Measurements from ENCODE around the gene ARHGAP24. TPM values are rescaled to one million over a fixed set of nuclear protein-coding genes. Genes with fewer than 3 reads are reported as not detected.

ARHGAP24 gene
- total and polyA plus RNA-seq, 3 experiments from 2014 or later, result not detected

DNA sequence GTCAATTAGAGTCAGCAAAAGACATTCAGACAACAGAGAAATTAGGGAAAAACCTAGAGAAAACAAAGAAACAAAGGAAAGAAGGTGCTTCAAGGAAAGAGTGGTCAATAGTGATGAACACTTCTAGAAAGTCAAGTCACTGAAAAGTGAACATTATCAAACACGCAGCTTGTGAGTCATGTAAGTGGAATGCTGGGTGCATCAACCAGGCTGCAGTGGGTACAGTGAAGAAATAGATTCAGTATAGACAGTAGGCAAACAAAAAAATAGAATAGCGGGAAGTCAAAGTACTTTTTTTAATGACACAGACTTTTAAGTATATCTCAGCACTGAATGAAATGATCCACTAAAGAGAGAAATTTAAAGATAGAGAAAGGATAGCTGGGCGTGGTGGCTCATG lies 245.8 kb downstream of the ARHGAP24 start:
- Mint-ChIP-seq H3K27me3 (no peaks in the 10 kb centered on the region), H3K36me3 (no peaks in the 10 kb centered on the region), H3K4me3 (no peak overlapping the region), H3K27ac (no peak overlapping the region), H3K4me1 (no peaks in the 10 kb centered on the region), H3K9me3 (peaks cover 0 to 16% (median 3%) of the 10 kb centered on the region in 5 donors)
- Histone ChIP-seq H3K27ac (ENCODE audit: low read depth, low read length) (no peak overlapping the region), H3K9me3 (ENCODE audit: low read length) (no peaks in the 10 kb centered on the region), H3K4me3 (ENCODE audit: low read length) (no peak overlapping the region), H3K36me3 (ENCODE audit: insufficient read depth, low read length) (no peaks in the 10 kb centered on the region), H3K27me3 (ENCODE audit: insufficient read depth, low read length, poor library complexity, severe bottlenecking) (no peaks in the 10 kb centered on the region), H3K4me1 (ENCODE audit: insufficient read depth, low read length) (no peaks in the 10 kb centered on the region)
- DNase-seq, result no peak
- POLR2A ChIA-PET, result no interaction called here
- CTCF ChIA-PET, result no interaction called here

DNA sequence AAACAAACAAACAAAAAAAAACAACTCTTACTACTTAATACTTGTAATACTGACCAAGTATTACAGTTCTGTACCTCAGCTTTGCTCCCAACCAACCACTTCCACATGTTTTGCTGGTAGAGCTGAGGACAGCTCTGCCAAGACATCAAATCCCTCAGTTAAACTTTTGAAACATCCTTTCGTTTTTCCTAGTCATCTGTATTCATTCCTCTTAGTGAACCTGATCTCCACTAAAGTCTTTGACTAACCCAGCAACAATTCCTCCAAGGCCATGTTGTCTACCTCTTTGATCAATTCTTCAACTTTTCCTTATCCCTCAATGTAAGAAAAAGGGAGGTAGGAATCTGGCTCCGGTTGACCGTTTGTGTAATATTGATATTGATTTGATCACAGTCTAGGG lies 247.5 kb downstream of the ARHGAP24 start:
- Mint-ChIP-seq H3K27me3 (no peaks in the 10 kb centered on the region), H3K9me3 (peaks cover 0 to 16% (median 3%) of the 10 kb centered on the region in 5 donors), H3K27ac (no peak overlapping the region), H3K4me3 (no peak overlapping the region), H3K36me3 (no peaks in the 10 kb centered on the region), H3K4me1 (no peaks in the 10 kb centered on the region)
- H3K36me3 ChIP-seq (ENCODE audit: insufficient read depth, low read length), result no peaks in the 10 kb centered on the region
- no peaks in the 10 kb centered on the region for H3K4me1 ChIP-seq (ENCODE audit: insufficient read depth, low read length)
- H3K27me3 ChIP-seq (ENCODE audit: insufficient read depth, low read length, poor library complexity, severe bottlenecking), result no peaks in the 10 kb centered on the region
- POLR2A ChIA-PET, result no interaction called here
- H3K9me3 ChIP-seq (ENCODE audit: low read length), result no peaks in the 10 kb centered on the region
- no peak overlapping the region for H3K4me3 ChIP-seq (ENCODE audit: low read length)
- no peak overlapping the region for H3K27ac ChIP-seq (ENCODE audit: low read depth, low read length)
- CTCF ChIA-PET, result no interaction called here
- DNase-seq, result no peak

DNA sequence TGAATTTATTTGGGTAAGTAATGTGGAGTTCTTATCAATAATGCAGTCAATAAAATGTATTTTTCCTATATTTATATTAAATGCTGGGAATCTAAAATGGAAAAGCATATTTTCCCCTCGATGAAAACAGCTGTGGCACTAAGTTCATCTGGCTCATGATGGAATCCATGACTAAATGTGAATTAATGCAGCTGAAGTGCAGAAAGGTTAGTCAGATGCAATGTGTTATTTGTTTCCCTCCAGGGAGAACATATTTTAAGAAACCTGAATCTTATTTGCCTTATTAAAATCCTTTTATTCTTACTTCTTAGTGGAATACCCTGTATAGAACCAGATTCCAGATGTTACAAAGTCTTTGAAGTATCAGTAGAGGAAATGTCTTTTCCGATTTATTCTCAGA lies 247.9 kb downstream of the ARHGAP24 start:
- no peak for DNase-seq
- peaks cover 0 to 16% (median 3%) of the 10 kb centered on the region in 5 donors for H3K9me3 Mint-ChIP-seq
- H3K27me3 Mint-ChIP-seq, result no peaks in the 10 kb centered on the region

DNA sequence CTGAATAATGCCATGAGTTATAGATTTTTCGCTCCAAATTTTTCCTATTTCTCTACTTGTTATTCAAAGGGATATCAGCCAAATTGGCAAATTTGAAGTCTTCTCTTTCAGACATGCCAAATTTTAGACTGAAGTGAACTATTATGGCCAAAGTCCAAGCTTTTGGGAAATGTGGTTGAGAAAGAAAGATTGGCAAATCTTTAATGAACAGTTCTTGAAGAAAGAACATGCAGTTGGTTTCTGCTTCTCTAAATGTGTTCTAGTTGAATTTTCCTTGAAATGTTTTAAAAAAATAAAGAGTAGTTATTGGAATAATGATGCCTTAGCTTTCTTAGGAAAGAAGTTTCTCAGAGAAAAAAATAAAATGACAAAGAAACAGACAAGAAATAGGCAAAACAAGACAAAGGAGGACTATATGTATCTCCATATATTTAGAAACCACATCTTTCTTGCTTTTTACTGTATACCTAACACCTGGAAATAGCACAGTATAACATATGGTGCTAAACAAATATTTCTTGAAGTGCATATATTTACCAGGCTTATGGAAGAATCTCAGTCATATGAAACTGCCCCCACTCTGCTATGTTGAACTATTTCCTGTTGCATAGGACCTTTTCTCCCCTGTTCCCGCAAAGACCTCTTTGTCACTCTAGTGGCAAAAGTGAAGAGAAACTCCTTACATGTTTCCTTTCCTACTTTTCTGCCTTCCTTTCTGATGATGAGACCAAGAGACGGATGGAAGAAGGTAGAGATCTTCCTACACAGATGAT lies 250.0 kb downstream of the ARHGAP24 start:
- CTCF ChIA-PET, result no interaction called here

More for the DNA sequence above, 247.9 kb downstream of the ARHGAP24 start:
- no peaks in the 10 kb centered on the region for H3K4me1 Mint-ChIP-seq
- H3K4me1 ChIP-seq (ENCODE audit: insufficient read depth, low read length), result no peaks in the 10 kb centered on the region
- H3K36me3 Mint-ChIP-seq, result no peaks in the 10 kb centered on the region
- H3K4me3 ChIP-seq (ENCODE audit: low read length), result no peak overlapping the region
- H3K4me3 Mint-ChIP-seq, result no peak overlapping the region
- H3K27ac ChIP-seq (ENCODE audit: low read depth, low read length), result no peak overlapping the region
- ChIA-PET POLR2A (no interaction called here), CTCF (no interaction called here)
- no peak overlapping the region for H3K27ac Mint-ChIP-seq
- H3K36me3 ChIP-seq (ENCODE audit: insufficient read depth, low read length), result no peaks in the 10 kb centered on the region
- H3K9me3 ChIP-seq (ENCODE audit: low read length), result no peaks in the 10 kb centered on the region
- H3K27me3 ChIP-seq (ENCODE audit: insufficient read depth, low read length, poor library complexity, severe bottlenecking), result no peaks in the 10 kb centered on the region

GRCh38 chr4:85725721-85726170 lies 250.8 kb downstream of the ARHGAP24 start:
- DNase-seq, result no peak
- CTCF ChIA-PET, result no interaction called here
- Mint-ChIP-seq H3K4me3 (no peak overlapping the region), H3K27me3 (no peaks in the 10 kb centered on the region), H3K27ac (no peak overlapping the region), H3K9me3 (peaks cover 0 to 5% (median 0%) of the 10 kb centered on the region in 5 donors), H3K36me3 (no peaks in the 10 kb centered on the region), H3K4me1 (no peaks in the 10 kb centered on the region)
- POLR2A ChIA-PET, result no interaction called here
- Histone ChIP-seq H3K27ac (ENCODE audit: low read depth, low read length) (no peak overlapping the region), H3K9me3 (ENCODE audit: low read length) (no peaks in the 10 kb centered on the region), H3K27me3 (ENCODE audit: insufficient read depth, low read length, poor library complexity, severe bottlenecking) (no peaks in the 10 kb centered on the region), H3K4me3 (ENCODE audit: low read length) (no peak overlapping the region), H3K36me3 (ENCODE audit: insufficient read depth, low read length) (no peaks in the 10 kb centered on the region), H3K4me1 (ENCODE audit: insufficient read depth, low read length) (no peaks in the 10 kb centered on the region)

More for the DNA sequence above, 250.0 kb downstream of the ARHGAP24 start:
- Histone ChIP-seq H3K27ac (ENCODE audit: low read depth, low read length) (no peak overlapping the region), H3K27me3 (ENCODE audit: insufficient read depth, low read length, poor library complexity, severe bottlenecking) (no peaks in the 10 kb centered on the region), H3K9me3 (ENCODE audit: low read length) (no peaks in the 10 kb centered on the region), H3K4me3 (ENCODE audit: low read length) (no peak overlapping the region), H3K4me1 (ENCODE audit: insufficient read depth, low read length) (no peaks in the 10 kb centered on the region), H3K36me3 (ENCODE audit: insufficient read depth, low read length) (no peaks in the 10 kb centered on the region)
- Mint-ChIP-seq H3K27me3 (no peaks in the 10 kb centered on the region), H3K4me1 (no peaks in the 10 kb centered on the region), H3K27ac (no peak overlapping the region), H3K9me3 (peaks cover 0 to 12% (median 0%) of the 10 kb centered on the region in 5 donors), H3K4me3 (no peak overlapping the region), H3K36me3 (no peaks in the 10 kb centered on the region)
- POLR2A ChIA-PET, result no interaction called here
- no peak for DNase-seq

- H3K4me3 Mint-ChIP-seq, result no peak overlapping the region
- H3K27ac Mint-ChIP-seq, result no peak overlapping the region
- Histone ChIP-seq H3K27ac (ENCODE audit: low read depth, low read length) (no peak overlapping the region), H3K27me3 (ENCODE audit: insufficient read depth, low read length, poor library complexity, severe bottlenecking) (no peaks in the 10 kb centered on the region), H3K9me3 (ENCODE audit: low read length) (no peaks in the 10 kb centered on the region), H3K4me1 (ENCODE audit: insufficient read depth, low read length) (no peaks in the 10 kb centered on the region), H3K4me3 (ENCODE audit: low read length) (no peak overlapping the region), H3K36me3 (ENCODE audit: insufficient read depth, low read length) (no peaks in the 10 kb centered on the region)
- no peak for DNase-seq
- no peaks in the 10 kb centered on the region for H3K4me1 Mint-ChIP-seq
- peaks cover 0 to 4% (median 0%) of the 10 kb centered on the region in 5 donors for H3K9me3 Mint-ChIP-seq
- H3K36me3 Mint-ChIP-seq, result no peaks in the 10 kb centered on the region
- ChIA-PET POLR2A (no interaction called here), CTCF (no interaction called here)
- H3K27me3 Mint-ChIP-seq, result no peaks in the 10 kb centered on the region
Observed at GRCh38 chr4:85726555-85726954, 251.6 kb downstream of the ARHGAP24 start.

- no peak for DNase-seq
- Histone ChIP-seq H3K27me3 (ENCODE audit: insufficient read depth, low read length, poor library complexity, severe bottlenecking) (no peaks in the 10 kb centered on the region), H3K4me1 (ENCODE audit: insufficient read depth, low read length) (no peaks in the 10 kb centered on the region), H3K4me3 (ENCODE audit: low read length) (no peak overlapping the region), H3K9me3 (ENCODE audit: low read length) (no peaks in the 10 kb centered on the region), H3K27ac (ENCODE audit: low read depth, low read length) (no peak overlapping the region), H3K36me3 (ENCODE audit: insufficient read depth, low read length) (no peaks in the 10 kb centered on the region)
- H3K27ac Mint-ChIP-seq, result no peak overlapping the region
- CTCF ChIA-PET, result no interaction called here
- H3K27me3 Mint-ChIP-seq, result no peaks in the 10 kb centered on the region
- no peaks in the 10 kb centered on the region for H3K4me1 Mint-ChIP-seq
- H3K36me3 Mint-ChIP-seq, result no peaks in the 10 kb centered on the region
- H3K4me3 Mint-ChIP-seq, result no peak overlapping the region
- POLR2A ChIA-PET, result no interaction called here
- peaks cover 0 to 3% (median 2%) of the 10 kb centered on the region in 5 donors for H3K9me3 Mint-ChIP-seq
Observed at GRCh38 chr4:85728464-85728863, 253.5 kb downstream of the ARHGAP24 start.

GRCh38 chr4:85732124-85732523 lies 257.2 kb downstream of the ARHGAP24 start:
- ChIA-PET CTCF (no interaction called here), POLR2A (no interaction called here)
- H3K27me3 Mint-ChIP-seq, result no peaks in the 10 kb centered on the region
- no peak overlapping the region for H3K27ac ChIP-seq (ENCODE audit: low read depth, low read length)
- H3K4me3 ChIP-seq (ENCODE audit: low read length), result no peak overlapping the region
- no peaks in the 10 kb centered on the region for H3K4me1 Mint-ChIP-seq
- H3K9me3 Mint-ChIP-seq, result peaks cover 0 to 10% (median 4%) of the 10 kb centered on the region in 5 donors
- H3K9me3 ChIP-seq (ENCODE audit: low read length), result no peaks in the 10 kb centered on the region
- no peaks in the 10 kb centered on the region for H3K36me3 ChIP-seq (ENCODE audit: insufficient read depth, low read length)
- no peak for DNase-seq
- H3K4me1 ChIP-seq (ENCODE audit: insufficient read depth, low read length), result no peaks in the 10 kb centered on the region
- H3K36me3 Mint-ChIP-seq, result no peaks in the 10 kb centered on the region
- H3K4me3 Mint-ChIP-seq, result no peak overlapping the region
- H3K27ac Mint-ChIP-seq, result no peak overlapping the region
- H3K27me3 ChIP-seq (ENCODE audit: insufficient read depth, low read length, poor library complexity, severe bottlenecking), result no peaks in the 10 kb centered on the region
